Peyer's patch (tissue), 4 donors: ENCODE data around the gene ACOX1.

ENCODE experiments used
- POLR2A ChIP-seq, 2 donors: fragments of 450-650 bp; IDR thresholded peaks; one replicate each; pipeline ENCODE4 v1.5.1; 2017; ENCODE audit warnings: antibody characterized with exemption in 2 of 2, mild to moderate bottlenecking in 2 of 2, moderate library complexity in 2 of 2
- TF ChIP-seq, protein P1 (sequence below), 6 experiments: fragments of 450-650 bp in 4 of 6; fragments of 200-600 bp in 2 of 6; sonication (generic) in 1 of 6; IDR thresholded peaks; one replicate each; pipeline ENCODE4 v1.5.1; 2017 to 2019; ENCODE audit warnings: antibody characterized with exemption in 6 of 6, mild to moderate bottlenecking in 3 of 6, moderate library complexity in 1 of 6

DNA sequence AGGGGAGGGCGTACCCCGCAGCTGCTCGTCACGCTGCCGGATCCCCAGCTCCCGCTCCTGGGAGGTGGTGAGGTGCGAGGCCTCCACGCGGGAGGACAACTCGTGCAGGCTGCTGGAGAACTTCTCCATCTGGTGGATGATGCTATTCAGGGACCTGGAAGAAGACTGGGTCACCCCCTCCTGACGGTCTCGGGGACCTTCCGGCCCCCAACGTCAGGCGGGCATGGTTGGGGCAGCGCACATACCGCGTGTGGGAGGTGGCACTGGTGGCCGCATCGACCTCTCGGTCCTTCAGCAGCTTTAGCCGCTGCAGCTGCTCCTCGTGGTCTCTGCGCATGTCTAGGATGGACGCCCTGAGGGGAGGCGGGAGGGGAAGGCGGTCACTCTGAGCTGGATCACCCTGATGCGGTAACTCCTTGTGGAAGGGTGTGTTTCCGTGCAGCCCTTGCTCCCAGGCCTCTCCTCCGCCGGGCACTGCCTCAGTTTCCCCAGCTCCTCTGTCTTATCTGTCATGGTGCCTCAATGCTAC lies 61.0 kb downstream of the ACOX1 start:
- TF ChIP-seq, protein P1, sequence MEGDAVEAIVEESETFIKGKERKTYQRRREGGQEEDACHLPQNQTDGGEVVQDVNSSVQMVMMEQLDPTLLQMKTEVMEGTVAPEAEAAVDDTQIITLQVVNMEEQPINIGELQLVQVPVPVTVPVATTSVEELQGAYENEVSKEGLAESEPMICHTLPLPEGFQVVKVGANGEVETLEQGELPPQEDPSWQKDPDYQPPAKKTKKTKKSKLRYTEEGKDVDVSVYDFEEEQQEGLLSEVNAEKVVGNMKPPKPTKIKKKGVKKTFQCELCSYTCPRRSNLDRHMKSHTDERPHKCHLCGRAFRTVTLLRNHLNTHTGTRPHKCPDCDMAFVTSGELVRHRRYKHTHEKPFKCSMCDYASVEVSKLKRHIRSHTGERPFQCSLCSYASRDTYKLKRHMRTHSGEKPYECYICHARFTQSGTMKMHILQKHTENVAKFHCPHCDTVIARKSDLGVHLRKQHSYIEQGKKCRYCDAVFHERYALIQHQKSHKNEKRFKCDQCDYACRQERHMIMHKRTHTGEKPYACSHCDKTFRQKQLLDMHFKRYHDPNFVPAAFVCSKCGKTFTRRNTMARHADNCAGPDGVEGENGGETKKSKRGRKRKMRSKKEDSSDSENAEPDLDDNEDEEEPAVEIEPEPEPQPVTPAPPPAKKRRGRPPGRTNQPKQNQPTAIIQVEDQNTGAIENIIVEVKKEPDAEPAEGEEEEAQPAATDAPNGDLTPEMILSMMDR (IDR thresholded peaks at IDR 0.05): no peak
- TF ChIP-seq POLR2A (IDR thresholded peaks at IDR 0.05): no peak
